Upper lobe of left lung (tissue), 6 donors: ENCODE results near the gene NXPH3. TPM values are rescaled to one million over a fixed set of nuclear protein-coding genes. Genes with fewer than 3 reads are reported as not detected.
A peak's percentile ranks its signal among the peaks of the same experiment; 100 is the strongest.

Experiments
- ATAC-seq, 2 donors: fragments of 200-7000 bp; cut with Tn5 transposase; one replicate each; pipeline ENCODE4 v1.9.1; 2022; ENCODE audit warnings: mild to moderate bottlenecking in 2 of 2, moderate library complexity in 2 of 2; ENCODE audit not compliant: low FRiP score in 2 of 2
- DNase-seq, 2 donors: peaks; one replicate each; pipeline ENCODE4 v3.0.0-alpha.2; 2019 to 2020
- H3K27ac ChIP-seq, 4 donors: fragments of 200-600 bp; sonication (generic); one replicate each; pipeline ENCODE4 v1.5.1; 2016 to 2019
- H3K27me3 ChIP-seq, 4 donors: fragments of 200-600 bp; sonication (generic); one replicate each; pipeline ENCODE4 v1.5.1; 2017 to 2019
- H3K36me3 ChIP-seq, 4 donors: fragments of 200-600 bp; sonication (generic); one replicate each; pipeline ENCODE4 v1.5.1; 2016 to 2019
- H3K4me1 ChIP-seq, 4 donors: fragments of 200-600 bp; sonication (generic); one replicate each; pipeline ENCODE4 v1.5.1; 2018 to 2019
- H3K4me3 ChIP-seq, 4 donors: fragments of 200-600 bp; sonication (generic); one replicate each; pipeline ENCODE4 v1.5.1; 2017 to 2019; ENCODE audit warnings: mild to moderate bottlenecking in 2 of 4, moderate library complexity in 1 of 4
- H3K9me3 ChIP-seq, 4 donors: fragments of 200-600 bp; sonication (generic); one replicate each; pipeline ENCODE4 v1.5.1; 2018 to 2019
- EP300 ChIP-seq, 4 donors: sonication (generic); formaldehyde crosslinking; IDR thresholded peaks; one replicate each; pipeline ENCODE4 v1.5.1; 2017; ENCODE audit warnings: antibody characterized with exemption in 4 of 4, control low read depth in 2 of 4
- POLR2A ChIP-seq, 4 donors: fragments of 450-650 bp; IDR thresholded peaks; one replicate each; pipeline ENCODE4 v1.5.1; 2016 to 2017; ENCODE audit warnings: antibody characterized with exemption in 4 of 4, mild to moderate bottlenecking in 2 of 4
- POLR2AphosphoS5 ChIP-seq, 2 donors: sonication (generic); formaldehyde crosslinking; IDR thresholded peaks; one replicate each; pipeline ENCODE4 v1.5.1; 2017; ENCODE audit warnings: antibody characterized with exemption in 2 of 2
- WGBS, 2 donors: methylation state at CpG; one replicate each; pipeline ENCODE4 v1.1.5; 2017 to 2018; 5-methylcytosine and 5-hydroxymethylcytosine counted together
- total RNA-seq, 6 donors: library from RNA; depleted of rRNA in 4 of 6; stranded (reverse); fragments of >200 nt in 4 of 6; gene quantifications; one replicate each; pipeline versions ENCODE4 v1.1.0 to v1.2.1, GENCODE V29; 2016 to 2021
- TF ChIP-seq, protein P1 (sequence below), 6 experiments: fragments of 450-650 bp in 4 of 6; fragments of 200-600 bp in 2 of 6; sonication (generic) in 2 of 6; IDR thresholded peaks; one replicate each; pipeline ENCODE4 v1.5.1; 2016 to 2019; ENCODE audit warnings: antibody characterized with exemption in 6 of 6
- donor health status: DM: no; HTN: no; CAD: no; lungs with moderate emphysema.
- donor health status: DM: no; HTN: yes; CAD: no; lungs with severe emphysema.

The NXPH3 gene
- total RNA-seq, 6 donors from 2014 or later = 1.2 to 6.6 (median 4.6) TPM

GRCh38 chr17:49576917-49577649, 1.4 kb downstream of the NXPH3 start:
- no peaks in the 10 kb centered on the region for H3K9me3 ChIP-seq
- ATAC-seq = no peak
- TF ChIP-seq POLR2AphosphoS5 (IDR thresholded peaks at IDR 0.05) (no peak), EP300 (IDR thresholded peaks at IDR 0.05) (no peak), POLR2A (IDR thresholded peaks at IDR 0.05) (no peak)
- TF ChIP-seq, protein P1, sequence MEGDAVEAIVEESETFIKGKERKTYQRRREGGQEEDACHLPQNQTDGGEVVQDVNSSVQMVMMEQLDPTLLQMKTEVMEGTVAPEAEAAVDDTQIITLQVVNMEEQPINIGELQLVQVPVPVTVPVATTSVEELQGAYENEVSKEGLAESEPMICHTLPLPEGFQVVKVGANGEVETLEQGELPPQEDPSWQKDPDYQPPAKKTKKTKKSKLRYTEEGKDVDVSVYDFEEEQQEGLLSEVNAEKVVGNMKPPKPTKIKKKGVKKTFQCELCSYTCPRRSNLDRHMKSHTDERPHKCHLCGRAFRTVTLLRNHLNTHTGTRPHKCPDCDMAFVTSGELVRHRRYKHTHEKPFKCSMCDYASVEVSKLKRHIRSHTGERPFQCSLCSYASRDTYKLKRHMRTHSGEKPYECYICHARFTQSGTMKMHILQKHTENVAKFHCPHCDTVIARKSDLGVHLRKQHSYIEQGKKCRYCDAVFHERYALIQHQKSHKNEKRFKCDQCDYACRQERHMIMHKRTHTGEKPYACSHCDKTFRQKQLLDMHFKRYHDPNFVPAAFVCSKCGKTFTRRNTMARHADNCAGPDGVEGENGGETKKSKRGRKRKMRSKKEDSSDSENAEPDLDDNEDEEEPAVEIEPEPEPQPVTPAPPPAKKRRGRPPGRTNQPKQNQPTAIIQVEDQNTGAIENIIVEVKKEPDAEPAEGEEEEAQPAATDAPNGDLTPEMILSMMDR (IDR thresholded peaks at IDR 0.05) = no peak
- no peaks in the 10 kb centered on the region for H3K36me3 ChIP-seq
- DNase-seq = no peak
- H3K27me3 ChIP-seq = peaks cover 0 to 13% (median 0%) of the 10 kb centered on the region in 4 donors
- peak overlapping the region; percentile 54 to 67 (median 65) for H3K4me3 ChIP-seq
- H3K4me1 ChIP-seq = peaks cover 25 to 46% (median 30%) of the 10 kb centered on the region in 4 donors
- WGBS, 2 donors = 27 to 29% methylated on average over 9 to 20 of the region's 22 CpGs
- H3K27ac ChIP-seq = peak overlapping the region in 3 of 4 donors; percentile 77 to 84 (median 80)

DNA sequence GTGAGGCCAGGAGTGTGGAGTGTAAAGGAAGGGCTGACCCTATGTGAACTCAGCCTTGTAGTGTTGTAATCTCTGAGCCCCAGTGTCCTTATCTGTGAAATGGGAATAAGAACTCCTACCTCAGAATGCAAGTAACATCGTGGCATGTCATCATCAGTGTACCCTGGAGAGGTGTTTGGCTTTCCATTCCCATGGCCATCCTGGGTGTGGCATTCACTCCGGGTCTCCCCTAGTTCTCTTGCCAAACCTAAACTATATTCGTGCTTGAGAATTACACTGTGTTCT, 1.9 kb downstream of the NXPH3 start:
- peak overlapping the region in 2 of 4 donors; percentile 63 to 67 for H3K4me3 ChIP-seq
- ATAC-seq = no peak
- TF ChIP-seq POLR2A (IDR thresholded peaks at IDR 0.05) (no peak), EP300 (IDR thresholded peaks at IDR 0.05) (no peak), POLR2AphosphoS5 (IDR thresholded peaks at IDR 0.05) (peak in 1 of 2 donors; percentile 25)
- no peaks in the 10 kb centered on the region for H3K9me3 ChIP-seq
- H3K4me1 ChIP-seq = peaks cover 25 to 46% (median 30%) of the 10 kb centered on the region in 4 donors
- no peak for DNase-seq
- H3K27me3 ChIP-seq = peaks cover 0 to 13% (median 0%) of the 10 kb centered on the region in 4 donors
- 43 to 46% methylated on average over 3 of the region's 3 CpGs for WGBS, 2 donors
- peak overlapping the region in 2 of 4 donors; percentile 80 to 84 for H3K27ac ChIP-seq
- no peaks in the 10 kb centered on the region for H3K36me3 ChIP-seq

DNA sequence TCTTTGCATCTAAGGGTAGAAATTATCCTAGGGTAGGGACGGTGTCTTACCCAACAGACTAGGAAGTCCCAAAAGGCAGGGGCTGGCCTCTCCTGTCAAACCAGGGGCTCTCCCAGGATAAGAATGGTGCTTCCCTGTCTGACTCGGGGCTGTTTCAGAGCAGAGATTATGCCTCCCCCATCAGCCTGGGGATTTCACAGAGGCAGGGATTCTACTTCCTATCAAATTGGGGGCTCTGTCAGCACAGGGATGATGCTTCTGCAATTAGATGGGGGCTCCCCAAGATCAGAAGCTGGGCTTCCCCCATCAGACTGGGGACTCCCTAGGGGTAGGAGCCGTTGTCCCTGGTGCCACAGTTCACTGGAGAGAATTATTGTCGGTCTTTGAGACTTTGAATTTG, 2.3 kb downstream of the NXPH3 start:
- H3K4me3 ChIP-seq = no peak overlapping the region
- DNase-seq = no peak
- WGBS, 2 donors = 51 to 72% methylated on average over 4 of the region's 4 CpGs
- peaks cover 25 to 46% (median 30%) of the 10 kb centered on the region in 4 donors for H3K4me1 ChIP-seq
- no peaks in the 10 kb centered on the region for H3K9me3 ChIP-seq
- TF ChIP-seq POLR2AphosphoS5 (IDR thresholded peaks at IDR 0.05) (no peak), POLR2A (IDR thresholded peaks at IDR 0.05) (no peak), EP300 (IDR thresholded peaks at IDR 0.05) (no peak)
- TF ChIP-seq, protein P1 (IDR thresholded peaks at IDR 0.05) = no peak
- ATAC-seq = no peak
- no peaks in the 10 kb centered on the region for H3K36me3 ChIP-seq
- H3K27ac ChIP-seq = peak overlapping the region in 1 of 4 donors; percentile 84
- peaks cover 0 to 13% (median 0%) of the 10 kb centered on the region in 4 donors for H3K27me3 ChIP-seq

DNA sequence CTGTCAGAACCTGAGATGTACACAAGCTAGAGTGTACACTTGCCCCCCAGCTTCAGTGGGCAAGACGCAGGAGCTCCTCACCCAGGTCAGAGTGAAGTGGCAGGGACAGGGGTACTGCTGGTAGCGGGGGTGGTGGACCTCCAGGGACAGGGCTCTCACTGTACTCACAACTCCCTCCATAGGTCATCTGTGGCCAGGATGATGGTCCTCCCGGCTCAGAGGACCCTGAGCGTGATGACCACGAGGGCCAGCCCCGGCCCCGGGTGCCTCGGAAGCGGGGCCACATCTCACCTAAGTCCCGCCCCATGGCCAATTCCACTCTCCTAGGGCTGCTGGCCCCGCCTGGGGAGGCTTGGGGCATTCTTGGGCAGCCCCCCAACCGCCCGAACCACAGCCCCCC, 2.7 kb downstream of the NXPH3 start:
- Histone ChIP-seq H3K27me3 (peaks cover 0 to 13% (median 0%) of the 10 kb centered on the region in 4 donors), H3K4me3 (no peak overlapping the region), H3K4me1 (peaks cover 25 to 46% (median 30%) of the 10 kb centered on the region in 4 donors), H3K27ac (peak overlapping the region in 1 of 4 donors; percentile 84), H3K36me3 (no peaks in the 10 kb centered on the region), H3K9me3 (no peaks in the 10 kb centered on the region)
- TF ChIP-seq EP300 (IDR thresholded peaks at IDR 0.05) (no peak), POLR2A (IDR thresholded peaks at IDR 0.05) (no peak), POLR2AphosphoS5 (IDR thresholded peaks at IDR 0.05) (no peak)
- TF ChIP-seq, protein P1 (IDR thresholded peaks at IDR 0.05) = no peak
- 91% methylated on average over 6 to 13 of the region's 13 CpGs for WGBS, 2 donors
- peak in 1 of 2 donors; percentile 72 for DNase-seq
- no peak for ATAC-seq

DNA sequence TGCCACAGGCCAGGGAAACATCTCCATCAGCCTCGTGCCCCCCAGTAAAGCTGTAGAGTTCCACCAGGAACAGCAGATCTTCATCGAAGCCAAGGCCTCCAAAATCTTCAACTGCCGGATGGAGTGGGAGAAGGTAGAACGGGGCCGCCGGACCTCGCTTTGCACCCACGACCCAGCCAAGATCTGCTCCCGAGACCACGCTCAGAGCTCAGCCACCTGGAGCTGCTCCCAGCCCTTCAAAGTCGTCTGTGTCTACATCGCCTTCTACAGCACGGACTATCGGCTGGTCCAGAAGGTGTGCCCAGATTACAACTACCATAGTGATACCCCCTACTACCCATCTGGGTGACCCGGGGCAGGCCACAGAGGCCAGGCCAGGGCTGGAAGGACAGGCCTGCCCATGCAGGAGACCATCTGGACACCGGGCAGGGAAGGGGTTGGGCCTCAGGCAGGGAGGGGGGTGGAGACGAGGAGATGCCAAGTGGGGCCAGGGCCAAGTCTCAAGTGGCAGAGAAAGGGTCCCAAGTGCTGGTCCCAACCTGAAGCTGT, 3.4 kb downstream of the NXPH3 start:
- no peak for ATAC-seq
- whole genome bisulfite sequencing, 2 donors = 88 to 100% methylated on average over 8 to 17 of the region's 17 CpGs

More for the DNA sequence above, 3.4 kb downstream of the NXPH3 start:
- DNase-seq = no peak
- Histone ChIP-seq H3K27ac (no peak overlapping the region), H3K27me3 (peaks cover 0 to 13% (median 0%) of the 10 kb centered on the region in 4 donors), H3K4me3 (no peak overlapping the region), H3K36me3 (no peaks in the 10 kb centered on the region), H3K4me1 (peaks cover 24 to 41% (median 30%) of the 10 kb centered on the region in 4 donors), H3K9me3 (no peaks in the 10 kb centered on the region)
- TF ChIP-seq EP300 (IDR thresholded peaks at IDR 0.05) (no peak), POLR2A (IDR thresholded peaks at IDR 0.05) (no peak), POLR2AphosphoS5 (IDR thresholded peaks at IDR 0.05) (no peak)
- TF ChIP-seq, protein P1 (IDR thresholded peaks at IDR 0.05) = no peak
